NCI-H2171 treated with DMSO at 0.1 percent for 48 hours (cell line): Measurements from ENCODE around the gene LTBP4.
A peak's percentile ranks its signal among the peaks of the same experiment; 100 is the strongest.
"Not testable (repeated sequence)": the region's sequence is repeated elsewhere in the genome, so short reads cannot be mapped to it uniquely, and the experiment has no call there.

ENCODE experiments used
- DNase-seq: peaks from one replicate; lab custom pipeline; 2025; lab: John Stamatoyannopoulos, UW

The LTBP4 gene

DNA sequence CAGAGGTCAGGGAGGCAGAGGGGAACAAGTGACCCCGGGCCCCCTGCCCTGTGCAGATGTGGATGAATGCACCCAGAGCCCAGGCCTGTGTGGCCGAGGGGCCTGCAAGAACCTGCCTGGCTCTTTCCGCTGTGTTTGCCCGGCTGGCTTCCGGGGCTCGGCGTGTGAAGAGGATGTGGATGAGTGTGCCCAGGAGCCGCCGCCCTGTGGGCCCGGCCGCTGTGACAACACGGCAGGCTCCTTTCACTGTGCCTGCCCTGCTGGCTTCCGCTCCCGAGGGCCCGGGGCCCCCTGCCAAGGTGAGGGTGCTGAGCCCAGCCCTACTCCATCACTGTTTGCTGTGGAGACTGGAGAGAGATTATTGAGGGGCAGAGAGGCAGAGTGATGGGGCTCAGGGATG lies 9.9 kb downstream of the LTBP4 start:
- DNase-seq = no peak

DNA sequence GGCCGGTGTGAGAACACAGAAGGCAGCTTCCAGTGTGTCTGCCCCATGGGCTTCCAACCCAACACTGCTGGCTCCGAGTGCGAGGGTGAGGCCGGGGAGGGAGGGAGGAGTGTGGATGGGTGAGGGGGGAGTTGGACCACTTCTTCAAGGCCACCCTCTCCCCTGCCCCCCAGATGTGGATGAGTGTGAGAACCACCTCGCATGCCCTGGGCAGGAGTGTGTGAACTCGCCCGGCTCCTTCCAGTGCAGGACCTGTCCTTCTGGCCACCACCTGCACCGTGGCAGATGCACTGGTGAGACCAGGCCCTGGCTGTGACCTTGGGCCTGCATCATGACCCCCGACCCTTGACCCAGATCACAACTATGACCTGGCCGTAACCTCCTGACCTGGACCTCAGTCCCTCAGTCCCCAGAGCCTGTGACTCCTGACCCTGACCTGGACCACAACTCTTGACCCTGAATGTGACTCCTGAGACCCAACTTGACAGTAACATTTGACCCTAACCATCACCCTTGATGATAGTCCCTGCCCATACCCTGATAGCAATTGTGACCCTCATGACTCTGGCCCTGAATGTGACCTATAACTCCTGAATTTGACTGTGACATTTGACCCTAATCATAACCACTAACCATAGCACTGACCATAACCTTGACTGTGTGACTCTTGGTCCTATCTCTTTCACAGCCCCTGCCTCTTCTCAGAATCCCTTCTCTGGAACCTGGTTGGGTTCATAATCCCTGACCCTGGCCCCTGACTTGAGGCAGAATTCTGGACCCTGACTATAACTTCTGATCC lies 10.9 kb downstream of the LTBP4 start:
- no peak for DNase-seq

DNA sequence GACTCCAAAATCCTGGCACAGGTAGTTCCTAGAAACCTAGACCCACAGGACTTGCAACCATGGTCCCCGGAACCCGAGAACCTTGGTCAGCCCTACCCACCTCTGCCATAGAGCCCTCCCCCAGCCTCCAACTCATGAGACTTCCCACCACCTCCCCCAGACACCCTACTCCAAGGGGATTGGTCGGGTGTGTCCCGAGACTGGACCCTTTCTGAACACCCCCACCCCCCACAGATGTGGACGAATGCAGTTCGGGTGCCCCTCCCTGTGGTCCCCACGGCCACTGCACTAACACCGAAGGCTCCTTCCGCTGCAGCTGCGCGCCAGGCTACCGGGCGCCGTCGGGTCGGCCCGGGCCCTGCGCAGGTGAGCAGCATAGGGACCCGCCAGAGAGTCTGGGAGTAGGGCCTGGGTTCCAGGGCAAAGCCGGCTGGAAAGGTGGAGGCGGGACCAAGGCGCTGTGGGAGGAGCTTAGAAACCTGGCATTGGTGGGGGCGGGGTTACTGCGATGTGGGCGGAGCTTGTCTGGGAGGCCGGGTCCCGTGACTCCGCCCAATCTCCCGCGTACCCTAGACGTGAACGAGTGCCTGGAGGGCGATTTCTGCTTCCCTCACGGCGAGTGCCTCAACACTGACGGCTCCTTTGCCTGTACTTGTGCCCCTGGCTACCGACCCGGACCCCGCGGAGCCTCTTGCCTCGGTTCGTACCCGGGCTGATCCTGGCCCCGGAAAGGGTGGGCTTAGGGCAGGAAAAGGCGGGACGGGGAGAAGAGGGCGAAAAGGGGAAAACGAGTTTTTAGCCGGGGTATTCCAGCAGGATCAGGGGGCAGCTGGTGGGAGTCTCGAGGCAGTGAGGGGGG lies 11.9 kb downstream of the LTBP4 start:
- DNase-seq = peak; percentile 75

GRCh38 chr19:40613690-40614621 lies 12.8 kb downstream of the LTBP4 start:
- peak; percentile 97 for DNase-seq

GRCh38 chr19:40614622-40615411 lies 13.6 kb downstream of the LTBP4 start:
- peak; percentile 83 for DNase-seq

- no peak for DNase-seq
These were observed 15.0 kb downstream of the LTBP4 start for GRCh38 chr19:40616178-40616577.

GRCh38 chr19:40616941-40617340 lies 15.8 kb downstream of the LTBP4 start:
- DNase-seq = no peak

DNA sequence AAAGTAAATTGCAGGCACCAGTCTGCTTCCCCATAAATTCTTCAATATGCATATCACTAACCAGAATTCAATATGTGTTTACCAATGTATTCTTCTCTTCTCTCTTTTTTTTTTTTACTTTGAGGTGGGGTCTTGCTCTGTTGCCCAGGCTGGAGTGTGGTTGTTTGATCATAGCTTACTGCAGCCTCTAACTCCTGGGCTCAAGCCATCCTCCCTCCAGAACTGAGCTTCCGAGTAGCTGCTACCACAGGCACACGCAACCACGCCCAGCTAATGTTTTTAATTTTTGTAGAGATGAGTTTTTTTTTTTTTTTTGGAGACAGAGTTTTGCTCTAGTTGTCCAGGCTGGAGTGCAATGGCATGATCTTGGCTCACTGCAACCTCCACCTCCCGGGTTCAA lies 16.8 kb downstream of the LTBP4 start:
- DNase-seq = no peak

- DNase-seq = no peak
These were observed 18.4 kb downstream of the LTBP4 start for GRCh38 chr19:40619333-40620160.

DNA sequence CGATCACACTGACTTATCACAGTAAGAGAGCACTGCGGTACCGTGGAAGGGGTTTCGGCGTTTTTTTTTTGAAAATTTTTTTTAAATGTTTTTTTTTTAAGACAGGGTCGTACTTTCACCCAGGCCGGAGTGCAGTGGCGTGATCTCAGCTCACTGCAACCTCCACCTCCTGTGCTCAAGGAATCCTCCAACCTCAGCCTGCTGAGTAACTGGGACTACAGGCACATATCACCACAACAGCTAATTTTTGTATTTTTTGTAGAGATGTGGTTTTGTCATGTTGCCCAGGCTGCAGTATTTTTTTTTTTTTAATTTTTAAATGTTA lies 19.0 kb downstream of the LTBP4 start:
- DNase-seq = no peak

DNA sequence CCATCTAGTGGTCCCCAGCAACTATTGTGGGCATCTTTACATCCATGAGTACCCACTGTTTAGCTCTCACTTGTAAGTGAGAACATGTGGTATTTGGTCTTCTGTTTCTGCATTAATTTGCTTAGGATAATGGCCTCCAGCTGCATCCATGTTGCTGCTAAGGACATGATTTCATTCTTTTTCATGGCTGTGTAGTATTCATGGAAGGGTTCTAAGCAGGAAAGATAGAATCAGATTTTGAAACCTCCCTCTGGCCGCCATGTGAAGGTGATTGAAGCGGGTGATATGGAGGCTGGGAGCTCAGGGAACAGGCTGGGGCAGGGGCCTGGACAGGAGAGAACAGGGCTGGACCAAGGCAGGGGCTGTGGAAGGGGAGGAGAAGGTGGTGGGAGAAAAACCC lies 20.1 kb downstream of the LTBP4 start:
- no peak for DNase-seq

DNA sequence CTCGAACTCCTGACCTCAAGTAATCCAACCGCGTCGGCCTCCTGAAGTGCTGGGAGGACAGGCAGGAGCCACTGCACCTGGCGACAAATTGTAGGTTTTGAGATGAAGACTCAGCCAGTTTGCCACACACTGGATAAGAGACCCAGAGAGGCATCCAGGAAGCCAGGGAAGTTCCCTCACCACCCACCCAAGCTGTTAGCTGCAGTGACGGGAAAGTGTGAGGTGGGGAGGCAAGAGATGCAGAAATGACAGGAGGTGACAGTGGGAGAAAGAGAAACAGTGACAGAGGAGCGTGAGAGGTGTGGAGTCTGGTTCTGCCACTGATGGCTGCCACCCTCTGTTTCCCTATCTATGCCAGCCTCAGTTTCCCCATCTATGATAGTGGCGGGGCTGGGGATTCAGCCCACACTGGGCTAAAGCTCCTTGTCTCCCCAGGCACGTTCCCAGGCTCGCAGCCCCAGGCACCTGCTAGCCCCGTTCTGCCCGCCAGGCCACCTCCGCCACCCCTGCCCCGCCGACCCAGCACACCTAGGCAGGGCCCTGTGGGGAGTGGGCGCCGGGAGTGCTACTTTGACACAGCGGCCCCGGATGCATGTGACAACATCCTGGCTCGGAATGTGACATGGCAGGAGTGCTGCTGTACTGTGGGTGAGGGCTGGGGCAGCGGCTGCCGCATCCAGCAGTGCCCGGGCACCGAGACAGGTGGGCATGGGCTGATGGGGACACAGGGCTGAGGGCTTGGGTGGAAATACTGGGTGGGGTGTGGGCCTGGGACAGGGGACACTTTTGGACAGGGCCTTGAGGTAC lies 21.0 kb downstream of the LTBP4 start:
- no peak for DNase-seq

- DNase-seq = no peak
These were observed 21.6 kb downstream of the LTBP4 start for GRCh38 chr19:40622773-40623075.

- no peak for DNase-seq
These were observed 22.5 kb downstream of the LTBP4 start for GRCh38 chr19:40623403-40624251.

DNA sequence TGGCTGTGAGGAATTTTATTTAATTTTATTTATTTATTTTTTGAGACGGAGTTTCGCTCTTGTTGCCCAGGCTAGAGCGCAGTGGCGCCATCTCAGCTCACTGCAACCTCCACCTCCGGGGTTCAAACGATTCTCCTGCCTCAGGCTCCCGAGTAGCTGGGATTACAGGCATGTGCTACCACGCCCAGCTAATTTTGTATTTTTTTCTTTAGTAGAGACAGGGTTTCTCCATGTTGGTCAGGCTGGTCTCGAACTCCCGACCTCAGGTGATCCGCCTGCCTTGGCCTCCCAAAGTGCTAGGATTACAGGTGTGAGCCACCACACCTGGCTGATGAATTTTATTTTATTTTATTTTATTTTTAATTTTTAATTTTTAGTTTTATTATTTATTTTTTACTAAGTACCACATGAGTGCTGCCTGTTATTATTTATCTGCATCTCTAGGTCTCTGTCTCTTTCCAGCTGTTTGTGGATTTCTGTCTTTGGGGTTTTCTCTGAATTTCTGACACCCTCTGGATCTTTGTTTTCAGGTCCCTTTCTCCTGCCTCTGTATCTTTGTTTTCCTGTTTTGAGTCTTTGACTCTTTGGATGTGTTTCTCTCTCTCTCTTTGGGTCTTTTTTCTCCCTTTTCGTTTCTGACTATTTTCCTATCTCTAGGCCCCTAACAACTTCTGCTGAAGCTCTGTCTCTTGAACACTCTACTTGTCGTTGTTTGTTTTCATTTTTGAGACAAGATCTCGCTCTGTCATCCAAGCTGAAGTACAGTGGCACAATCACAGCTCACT lies 23.4 kb downstream of the LTBP4 start:
- not testable (repeated sequence) for DNase-seq

DNA sequence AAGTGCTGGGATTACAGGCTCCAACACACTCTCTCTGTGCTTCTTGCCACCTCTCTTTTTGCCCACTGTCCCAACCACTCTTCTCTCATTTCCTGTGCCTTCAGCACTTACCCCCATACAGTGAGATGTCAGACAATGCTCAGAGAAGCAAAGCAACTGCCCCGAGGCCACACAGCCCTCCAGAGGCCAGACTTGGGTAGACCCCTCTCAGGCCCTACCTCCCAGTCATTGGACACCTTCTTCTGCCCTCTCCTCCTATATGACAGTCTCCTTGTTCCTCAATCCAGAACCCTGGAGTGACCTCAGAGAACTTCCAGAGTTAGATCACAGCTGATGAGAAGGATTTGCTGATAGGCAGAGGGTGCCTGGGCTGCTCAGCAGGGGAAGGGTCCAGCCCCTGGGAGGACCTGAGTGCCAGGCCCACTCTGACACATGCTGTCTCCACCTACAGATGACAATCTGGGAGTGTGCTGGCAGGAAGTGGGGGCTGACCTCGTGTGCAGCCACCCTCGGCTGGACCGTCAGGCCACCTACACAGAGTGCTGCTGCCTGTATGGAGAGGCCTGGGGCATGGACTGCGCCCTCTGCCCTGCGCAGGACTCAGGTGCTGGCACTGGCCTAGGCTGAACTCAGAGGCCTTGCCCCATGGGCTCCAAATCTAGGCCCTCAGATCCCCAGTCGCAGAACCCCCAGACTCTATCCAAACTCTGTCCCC lies 24.4 kb downstream of the LTBP4 start:
- DNase-seq = no peak

DNA sequence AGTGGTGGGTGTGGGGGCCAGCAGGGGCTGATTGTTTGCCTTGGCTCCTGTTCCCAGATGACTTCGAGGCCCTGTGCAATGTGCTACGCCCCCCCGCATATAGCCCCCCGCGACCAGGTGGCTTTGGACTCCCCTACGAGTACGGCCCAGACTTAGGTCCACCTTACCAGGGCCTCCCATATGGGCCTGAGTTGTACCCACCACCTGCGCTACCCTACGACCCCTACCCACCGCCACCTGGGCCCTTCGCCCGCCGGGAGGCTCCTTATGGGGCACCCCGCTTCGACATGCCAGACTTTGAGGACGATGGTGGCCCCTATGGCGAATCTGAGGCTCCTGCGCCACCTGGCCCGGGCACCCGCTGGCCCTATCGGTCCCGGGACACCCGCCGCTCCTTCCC lies 25.7 kb downstream of the LTBP4 start:
- no peak for DNase-seq
